Measurements from ENCODE around the gene MEX3B. TPM values are rescaled to one million over a fixed set of nuclear protein-coding genes. Genes with fewer than 3 reads are reported as not detected.
A peak's percentile ranks its signal among the peaks of the same experiment; 100 is the strongest.

MEX3B gene
- total RNA-seq, 1 experiment from 2014 or later = 11.0 TPM

DNA sequence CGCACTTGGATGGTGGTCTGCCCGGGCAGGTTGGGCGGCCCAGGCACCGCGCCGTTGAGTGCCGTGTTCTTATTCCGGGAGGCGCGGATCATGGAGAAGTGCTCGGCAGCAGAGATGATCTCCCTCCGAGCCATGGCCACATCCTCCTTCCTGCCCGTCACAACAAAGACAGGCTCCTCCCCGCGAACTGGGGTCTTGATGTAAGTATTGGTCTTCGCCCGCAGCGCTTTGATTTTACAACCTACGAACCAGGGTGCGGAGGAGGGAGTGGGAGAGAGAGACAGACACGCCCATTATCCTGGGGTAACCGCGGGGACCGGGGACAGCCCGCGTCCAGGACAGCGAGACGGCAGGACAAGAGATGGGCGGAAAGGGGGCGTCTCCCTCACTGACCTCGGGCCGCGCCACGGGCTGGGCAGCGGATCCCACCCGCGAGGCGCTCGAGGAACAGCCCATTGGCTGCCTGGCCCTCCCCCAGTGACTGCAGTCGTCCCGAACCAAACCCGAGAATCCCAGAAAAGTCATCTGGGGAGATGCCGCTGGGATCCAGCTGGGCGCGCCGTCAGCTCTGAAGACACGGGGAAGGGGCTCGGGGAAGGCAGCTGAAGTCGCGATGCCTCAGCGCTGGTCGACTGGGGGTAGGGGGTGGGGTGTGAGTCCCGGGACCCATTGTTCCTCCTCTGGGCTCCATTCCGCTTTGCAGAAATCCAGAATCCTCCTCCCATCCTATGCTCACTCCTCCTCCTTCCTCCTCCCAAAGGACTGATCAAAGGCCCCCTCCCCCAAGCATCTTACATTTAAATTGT is 1.2 kb downstream of the MEX3B start:
- Histone ChIP-seq H4K20me1 (ENCODE audit: control insufficient read depth, insufficient read depth, insufficient read length) (no peaks in the 10 kb centered on the region), H2BK15ac (ENCODE audit: low read depth, low read length) (no peak overlapping the region), H2BK5ac (ENCODE audit: insufficient read length, low read length) (no peak overlapping the region), H3K4me2 (ENCODE audit: insufficient read depth, insufficient read length, low read length) (peak overlapping the region; percentile 84), H3K9me3 (ENCODE audit: control insufficient read depth, low read depth, low read length) (no peaks in the 10 kb centered on the region), H3K79me2 (ENCODE audit: insufficient read depth, low read length) (no peaks in the 10 kb centered on the region), H3K27ac (ENCODE audit: insufficient read length, low read depth, low read length) (no peak overlapping the region), H4K8ac (replicated peaks; ENCODE audit: insufficient read length, low read depth, low read length) (no peak overlapping the region), H3K14ac (ENCODE audit: insufficient read depth, low read length) (no peak overlapping the region), H4K5ac (ENCODE audit: insufficient read length, low read depth, low read length) (no peak overlapping the region), H2AK5ac (ENCODE audit: insufficient read length, low read length) (no peak overlapping the region), H3K79me1 (ENCODE audit: insufficient read depth, low read depth, low read length, poor library complexity, severe bottlenecking) (no peaks in the 10 kb centered on the region), H3K4ac (ENCODE audit: low read depth, low read length) (no peak overlapping the region), H2AFZ (ENCODE audit: low read length) (no peak overlapping the region), H3T11ph (ENCODE audit: low read length) (no peak overlapping the region), H2BK20ac (ENCODE audit: low read depth, low read length, poor library complexity, severe bottlenecking) (no peak overlapping the region), H3K23ac (ENCODE audit: insufficient read length, low read depth, low read length) (no peak overlapping the region), H4K91ac (ENCODE audit: insufficient read length, low read depth, low read length) (no peak overlapping the region), H3K27me3 (ENCODE audit: insufficient read depth, low read length) (no peaks in the 10 kb centered on the region), H2BK12ac (ENCODE audit: insufficient read length, low read depth, low read length) (no peak overlapping the region), H3K18ac (ENCODE audit: insufficient read length, low read depth, low read length) (no peak overlapping the region), H3K23me2 (ENCODE audit: insufficient read length, low read depth, low read length, poor library complexity, severe bottlenecking) (peaks cover 17% of the 10 kb centered on the region), H3K56ac (ENCODE audit: insufficient read length, low read depth, low read length) (no peak overlapping the region), H3K9ac (ENCODE audit: extremely low read depth, insufficient read length, low read length) (no peak overlapping the region), H2BK120ac (ENCODE audit: low read depth, low read length, poor library complexity, severe bottlenecking) (no peak overlapping the region), H3K4me1 (ENCODE audit: insufficient read depth, low read length) (0 out of 2 replicates have a peak, but pooled peaks cover 2% of the 10 kb centered on the region)
- DNase-seq = peak; percentile 84
- H3K4me3 Mint-ChIP-seq = peak overlapping the region; percentile 90 to 97
- peaks cover 27% of the 10 kb centered on the region for H3K27me3 Mint-ChIP-seq (ENCODE audit: low read depth)
- WGBS (ENCODE audit: extremely low coverage, insufficient read length, low lambda C conversion rate) = no CpG with 5 or more reads among the region's 54 CpGs
- TF ChIP-seq, protein P1, sequence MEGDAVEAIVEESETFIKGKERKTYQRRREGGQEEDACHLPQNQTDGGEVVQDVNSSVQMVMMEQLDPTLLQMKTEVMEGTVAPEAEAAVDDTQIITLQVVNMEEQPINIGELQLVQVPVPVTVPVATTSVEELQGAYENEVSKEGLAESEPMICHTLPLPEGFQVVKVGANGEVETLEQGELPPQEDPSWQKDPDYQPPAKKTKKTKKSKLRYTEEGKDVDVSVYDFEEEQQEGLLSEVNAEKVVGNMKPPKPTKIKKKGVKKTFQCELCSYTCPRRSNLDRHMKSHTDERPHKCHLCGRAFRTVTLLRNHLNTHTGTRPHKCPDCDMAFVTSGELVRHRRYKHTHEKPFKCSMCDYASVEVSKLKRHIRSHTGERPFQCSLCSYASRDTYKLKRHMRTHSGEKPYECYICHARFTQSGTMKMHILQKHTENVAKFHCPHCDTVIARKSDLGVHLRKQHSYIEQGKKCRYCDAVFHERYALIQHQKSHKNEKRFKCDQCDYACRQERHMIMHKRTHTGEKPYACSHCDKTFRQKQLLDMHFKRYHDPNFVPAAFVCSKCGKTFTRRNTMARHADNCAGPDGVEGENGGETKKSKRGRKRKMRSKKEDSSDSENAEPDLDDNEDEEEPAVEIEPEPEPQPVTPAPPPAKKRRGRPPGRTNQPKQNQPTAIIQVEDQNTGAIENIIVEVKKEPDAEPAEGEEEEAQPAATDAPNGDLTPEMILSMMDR (conservative IDR thresholded peaks at IDR 0.05) = no peak
- no peaks in the 10 kb centered on the region for H3K9me3 Mint-ChIP-seq
- H3K4me1 Mint-ChIP-seq = peaks cover 18 to 34% of the 10 kb centered on the region in 2 experiments
- H3K27ac Mint-ChIP-seq = peak overlapping the region; percentile 35 to 89 (median 44); a peak in 1 of 7 replicates
- H3K36me3 Mint-ChIP-seq (ENCODE audit: insufficient read depth in 1 of 3, low read depth in 3 of 3) = peaks cover 3 to 16% (median 10%) of the 10 kb centered on the region in 3 experiments

Data from H9 (cell line).